Spleen (tissue), 7 donors: ENCODE results near the gene HTR2A.

Experiments
- POLR2A ChIP-seq, 3 donors: fragments of 450-650 bp; IDR thresholded peaks; one replicate each; pipeline ENCODE4 v1.5.1; 2017; ENCODE audit warnings: antibody characterized with exemption in 3 of 3, mild to moderate bottlenecking in 1 of 3
- TF ChIP-seq, protein P1 (sequence below), 11 experiments: fragments of 200-600 bp in 7 of 11; fragments of 450-650 bp in 4 of 11; sonication (generic) in 4 of 11; IDR thresholded peaks in 8 of 11; conservative IDR thresholded peaks in 3 of 11; 1 replicate in 7 of 11; 2 replicates in 4 of 11; pipeline versions ENCODE4 v1.4.0 to v1.8.0; 2016 to 2021; ENCODE audit warnings: antibody characterized with exemption in 11 of 11, inconsistent platforms in 4 of 11, mild to moderate bottlenecking in 1 of 11
- donor health status: DM: no; HTN: no; CAD: no; lungs with moderate emphysema.
- donor health status: DM: no; HTN: no; CAD: no.
- donor health status: DM: no; HTN: no; CAD: no.

DNA sequence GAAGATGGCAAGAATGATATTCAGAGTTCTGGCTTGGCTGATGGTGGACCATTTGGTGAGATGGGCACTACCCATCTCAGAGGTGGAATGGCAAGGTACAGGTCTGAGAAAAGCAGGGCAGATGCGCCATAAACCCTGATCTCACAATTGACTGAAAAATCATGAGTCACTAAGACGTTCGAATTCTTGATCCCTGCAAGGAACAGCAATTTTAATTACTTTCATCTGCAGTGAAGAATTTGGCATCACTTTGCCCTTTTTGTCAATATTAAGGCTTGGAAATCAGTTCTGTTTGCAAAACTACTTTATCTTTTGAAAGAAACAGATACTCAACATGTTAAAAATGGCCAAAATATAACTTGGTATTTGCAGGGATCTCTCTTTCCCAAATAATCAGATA lies 38.1 kb downstream of the HTR2A start:
- TF ChIP-seq, protein P1, sequence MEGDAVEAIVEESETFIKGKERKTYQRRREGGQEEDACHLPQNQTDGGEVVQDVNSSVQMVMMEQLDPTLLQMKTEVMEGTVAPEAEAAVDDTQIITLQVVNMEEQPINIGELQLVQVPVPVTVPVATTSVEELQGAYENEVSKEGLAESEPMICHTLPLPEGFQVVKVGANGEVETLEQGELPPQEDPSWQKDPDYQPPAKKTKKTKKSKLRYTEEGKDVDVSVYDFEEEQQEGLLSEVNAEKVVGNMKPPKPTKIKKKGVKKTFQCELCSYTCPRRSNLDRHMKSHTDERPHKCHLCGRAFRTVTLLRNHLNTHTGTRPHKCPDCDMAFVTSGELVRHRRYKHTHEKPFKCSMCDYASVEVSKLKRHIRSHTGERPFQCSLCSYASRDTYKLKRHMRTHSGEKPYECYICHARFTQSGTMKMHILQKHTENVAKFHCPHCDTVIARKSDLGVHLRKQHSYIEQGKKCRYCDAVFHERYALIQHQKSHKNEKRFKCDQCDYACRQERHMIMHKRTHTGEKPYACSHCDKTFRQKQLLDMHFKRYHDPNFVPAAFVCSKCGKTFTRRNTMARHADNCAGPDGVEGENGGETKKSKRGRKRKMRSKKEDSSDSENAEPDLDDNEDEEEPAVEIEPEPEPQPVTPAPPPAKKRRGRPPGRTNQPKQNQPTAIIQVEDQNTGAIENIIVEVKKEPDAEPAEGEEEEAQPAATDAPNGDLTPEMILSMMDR (IDR thresholded peaks at IDR 0.05 in 8 of 11, conservative IDR thresholded peaks at IDR 0.05 in 3 of 11), result no peak
- TF ChIP-seq POLR2A (IDR thresholded peaks at IDR 0.05), result no peak
